A549 (cell line): Measurements from ENCODE around the gene KCNA1. TPM values are rescaled to one million over a fixed set of nuclear protein-coding genes. Genes with fewer than 3 reads are reported as not detected.

Experiments used
- ATAC-seq, 2 experiments: fragments of 200-7000 bp in 1 of 2; fragments of >200 bp in 1 of 2; cut with Nextera tagmentation in 1 of 2; cut with Tn5 transposase in 1 of 2; 3 replicates each; pipeline versions ENCODE4 v1.8.0 to v1.9.1; 2018 to 2020; ENCODE audit warnings: mild to moderate bottlenecking in 1 of 2, moderate library complexity in 1 of 2
- CTCF ChIA-PET: fragments of 300-600 bp; sonication (Branson Sonifier 250); formaldehyde crosslinking; extraction: SDS; loops from one replicate; lab custom pipeline; 2021; ENCODE audit warnings: antibody characterized with exemption, inconsistent platforms; lab: Yijun Ruan, JAX
- POLR2A ChIA-PET: fragments of 350-600 bp; formaldehyde crosslinking; extraction: SDS; loops from one replicate; lab custom pipeline; 2021; ENCODE audit warnings: antibody characterized with exemption, inconsistent platforms; lab: Yijun Ruan, JAX
- DNase-seq, 2 experiments: peaks; one replicate each; pipeline versions ENCODE4 v3.0.0 to v3.0.0-alpha.2; 2011 to 2016; ENCODE audit warnings: low read depth in 1 of 2, low spot score in 1 of 2
- FAIRE-seq: peaks from 2 replicates; lab custom pipeline; 2011; peaks lifted over from hg19 to GRCh38; lab: Jason Lieb, UNC
- H3K27ac ChIP-seq, 2 experiments: fragments of >200 bp; sonication (Bioruptor Twin); formaldehyde crosslinking; 3 replicates each; pipeline ENCODE4 v1.5.1; 2016 to 2017
- H3K4me1 ChIP-seq: fragments of >200 bp; sonication (Bioruptor Twin); formaldehyde crosslinking; 3 replicates; pipeline ENCODE4 v1.6.1; 2016
- H3K4me2 ChIP-seq: fragments of >200 bp; sonication (Bioruptor Twin); formaldehyde crosslinking; 3 replicates; pipeline ENCODE4 v1.6.1; 2016
- H3K4me3 ChIP-seq: fragments of >200 bp; sonication (Bioruptor Twin); formaldehyde crosslinking; 3 replicates; pipeline ENCODE4 v1.5.1; 2016
- H3K9me3 ChIP-seq: fragments of >200 bp; sonication (Bioruptor Twin); formaldehyde crosslinking; 3 replicates; pipeline ENCODE4 v1.6.1; 2016
- ATOH8 ChIP-seq: fragments of 250-450 bp; sonication (Bioruptor Pico); IDR thresholded peaks from 2 replicates; pipeline ENCODE4 v1.5.0; 2020; ENCODE audit warnings: low read depth, mild to moderate bottlenecking, moderate library complexity
- BCL3 ChIP-seq: fragments of >200 bp; sonication (Bioruptor Twin); formaldehyde crosslinking; IDR thresholded peaks from 3 replicates; pipeline ENCODE4 v1.6.1; 2016
- BHLHE40 ChIP-seq: IDR thresholded peaks from 2 replicates; pipeline ENCODE4 v1.6.1; 2012; ENCODE audit warnings: low read depth, low read length, inconsistent platforms
- CBX2 ChIP-seq: fragments of 200-600 bp; sonication (generic); IDR thresholded peaks from 2 replicates; pipeline ENCODE4 v1.6.1; 2016; ENCODE audit warnings: low read depth, mild to moderate bottlenecking, borderline replicate concordance
- CBX8 ChIP-seq: fragments of 200-600 bp; sonication (generic); IDR thresholded peaks from 2 replicates; pipeline ENCODE4 v1.6.1; 2016
- CHD2 ChIP-seq: fragments of 150-350 bp; IDR thresholded peaks from 2 replicates; pipeline ENCODE4 v1.6.1; 2014; ENCODE audit warnings: low read length; ENCODE audit not compliant: partially characterized antibody
- CHD4 ChIP-seq: fragments of 200-600 bp; sonication (generic); IDR thresholded peaks from 2 replicates; pipeline ENCODE4 v1.6.1; 2016; ENCODE audit warnings: antibody characterized with exemption, mild to moderate bottlenecking, borderline replicate concordance
- E2F6 ChIP-seq: IDR thresholded peaks from 2 replicates; pipeline ENCODE4 v1.6.1; 2012; ENCODE audit warnings: low read depth, borderline replicate concordance
- ELK1 ChIP-seq: fragments of 150-350 bp; IDR thresholded peaks from 2 replicates; pipeline ENCODE4 v1.6.1; 2014; ENCODE audit warnings: low read depth, mild to moderate bottlenecking, low read length
- ESRRA ChIP-seq: fragments of 150-350 bp; IDR thresholded peaks from 2 replicates; pipeline ENCODE4 v1.6.1; 2014; ENCODE audit warnings: mild to moderate bottlenecking, low read length, borderline replicate concordance
- HDAC2 ChIP-seq: fragments of 200-600 bp; sonication (generic); IDR thresholded peaks from 2 replicates; pipeline ENCODE4 v1.6.1; 2016
- HEYL ChIP-seq: fragments of 250-450 bp; sonication (Bioruptor Pico); IDR thresholded peaks from 2 replicates; pipeline ENCODE4 v1.8.0; 2021; ENCODE audit warnings: mild to moderate bottlenecking, moderate library complexity
- HOXA7 ChIP-seq: fragments of 250-450 bp; sonication (Bioruptor Pico); IDR thresholded peaks from 2 replicates; pipeline ENCODE4 v1.5.0; 2020; ENCODE audit warnings: mild to moderate bottlenecking, moderate library complexity
- HOXB13 ChIP-seq: fragments of 250-450 bp; sonication (Bioruptor Pico); IDR thresholded peaks from 2 replicates; pipeline ENCODE4 v1.5.0; 2020; ENCODE audit warnings: low read depth, mild to moderate bottlenecking, moderate library complexity
- JUN ChIP-seq, 2 experiments: fragments of >200 bp; sonication (Bioruptor Twin); formaldehyde crosslinking; IDR thresholded peaks; 2 replicates in 1 of 2; 3 replicates in 1 of 2; pipeline ENCODE4 v1.6.1; 2016 to 2017
- MAFK ChIP-seq: fragments of 450-650 bp; IDR thresholded peaks from 2 replicates; pipeline ENCODE4 v1.6.1; 2014; ENCODE audit not compliant: partially characterized antibody
- MYC ChIP-seq: IDR thresholded peaks from 2 replicates; pipeline ENCODE4 v1.6.1; 2012; ENCODE audit warnings: mild to moderate bottlenecking, inconsistent platforms, low read length, improper control_type of control experiment, borderline replicate concordance
- NFE2L2 ChIP-seq: fragments of 150-350 bp; conservative IDR thresholded peaks from 2 replicates; pipeline ENCODE4 v1.6.1; 2014; ENCODE audit warnings: low read length
- NR3C1 ChIP-seq: fragments of >200 bp; sonication (Bioruptor Twin); formaldehyde crosslinking; IDR thresholded peaks from 3 replicates; pipeline ENCODE4 v1.6.1; 2017
- PHF8 ChIP-seq: fragments of 200-600 bp; sonication (generic); IDR thresholded peaks from 2 replicates; pipeline ENCODE4 v1.6.1; 2016; ENCODE audit warnings: low read depth, mild to moderate bottlenecking, antibody characterized with exemption, moderate library complexity, borderline replicate concordance
- POLR2AphosphoS2 ChIP-seq: conservative IDR thresholded peaks from 2 replicates; pipeline ENCODE4 v1.6.1; 2012; ENCODE audit warnings: low read length, improper control_type of control experiment, inconsistent platforms
- REST ChIP-seq: fragments of 200-600 bp; sonication (generic); IDR thresholded peaks from 2 replicates; pipeline ENCODE4 v1.6.1; 2016; ENCODE audit warnings: antibody characterized with exemption, mild to moderate bottlenecking, moderate library complexity
- RNF2 ChIP-seq: fragments of 200-600 bp; sonication (generic); IDR thresholded peaks from 2 replicates; pipeline ENCODE4 v1.6.1; 2016; ENCODE audit warnings: low read depth, mild to moderate bottlenecking, antibody characterized with exemption, moderate library complexity, borderline replicate concordance
- SREBF2 ChIP-seq: fragments of 450-650 bp; IDR thresholded peaks from 2 replicates; pipeline ENCODE4 v1.6.1; 2014; ENCODE audit warnings: mild to moderate bottlenecking, moderate library complexity
- ZFP36 ChIP-seq: fragments of 450-650 bp; IDR thresholded peaks from 2 replicates; pipeline ENCODE4 v1.6.1; 2014; ENCODE audit warnings: borderline replicate concordance; ENCODE audit not compliant: partially characterized antibody
- WGBS: methylation state at CpG from one replicate; pipeline ENCODE4 v1.1.6; 2017; ENCODE audit errors: missing lambda C conversion rate; 5-methylcytosine and 5-hydroxymethylcytosine counted together
- polyA plus RNA-seq, 4 experiments: library from polyadenylated mRNA; depleted of rRNA in 3 of 4; stranded (reverse); fragments of >200 nt; fragmentation: RNase III in 1 of 4; extraction: RNeasy Plus Mini Kit Qiagen cat#74134 plus additional on column Dnase treatment in 1 of 4; gene quantifications; 2 replicates in 3 of 4; 3 replicates in 1 of 4; pipeline ENCODE4 v1.2.3, GENCODE V29; 2011 to 2017

The KCNA1 gene
- polyA plus RNA-seq, 2 of the 4 experiments (the other 2 are of a cell fraction) = not detected

- no peak for TF ChIP-seq PHF8
- no peak for TF ChIP-seq SREBF2
- TF ChIP-seq CHD2 = no peak
- TF ChIP-seq REST = no peak
- no peak for TF ChIP-seq NR3C1
- TF ChIP-seq ELK1 = no peak
- no peak for TF ChIP-seq HEYL
- H3K27ac ChIP-seq = no peak overlapping the region
- no peak for FAIRE-seq
- H3K4me1 ChIP-seq = no peaks in the 10 kb centered on the region
- ChIA-PET POLR2A (no interaction called here), CTCF (interaction anchor here (1.6 to 7.1 kb wide), 2 partner anchors 11 to 18 kb away, joined by 4 to 80 read pairs; no protein-coding TSS in a partner anchor)
- no peak for ATAC-seq
- WGBS = 29% methylated on average over 5 of the region's 5 CpGs
- H3K4me3 ChIP-seq = no peak overlapping the region
- DNase-seq = no peak
- H3K4me2 ChIP-seq = no peak overlapping the region
- no peaks in the 10 kb centered on the region for H3K9me3 ChIP-seq
Measured at GRCh38 chr12:4867384-4867783, 42.3 kb upstream of the KCNA1 start.

- no peak for DNase-seq
- ATAC-seq = no peak
- WGBS = 15% methylated on average over 3 of the region's 3 CpGs
- TF ChIP-seq HDAC2 (no peak), ATOH8 (CRISPR knock-in tag) (no peak), HOXB13 (CRISPR knock-in tag) (no peak), POLR2AphosphoS2 (no peak), ZFP36 (no peak), BHLHE40 (no peak), BCL3 (no peak), MYC (no peak), JUN (IDR thresholded peaks at IDR 0.05) (no peak)
- Histone ChIP-seq H3K9me3 (no peaks in the 10 kb centered on the region), H3K4me2 (no peak overlapping the region), H3K4me1 (no peaks in the 10 kb centered on the region), H3K4me3 (no peak overlapping the region), H3K27ac (no peak overlapping the region)
- ChIA-PET CTCF (interaction anchor here (0.6 to 7.1 kb wide), 2 partner anchors 14 to 907 kb away, joined by 3 to 80 read pairs; no protein-coding TSS in a partner anchor), POLR2A (no interaction called here)
- FAIRE-seq = no peak
Measured at GRCh38 chr12:4870423-4870822, 39.3 kb upstream of the KCNA1 start.

- POLR2A ChIA-PET = no interaction called here
- no peak for FAIRE-seq
- Histone ChIP-seq H3K27ac (no peak overlapping the region), H3K9me3 (no peaks in the 10 kb centered on the region), H3K4me1 (no peaks in the 10 kb centered on the region), H3K4me2 (no peak overlapping the region), H3K4me3 (no peak overlapping the region)
- CTCF ChIA-PET = interaction anchor here (7.1 kb wide), 1 partner anchor 15 kb away, joined by 80 read pairs; no protein-coding TSS in a partner anchor
- WGBS = 29% methylated on average over 9 of the region's 9 CpGs
- no peak for ATAC-seq
- DNase-seq = no peak
- TF ChIP-seq HEYL = no peak
- no peak for TF ChIP-seq MAFK
- TF ChIP-seq SREBF2 = no peak
- TF ChIP-seq CHD4 = no peak
- no peak for TF ChIP-seq E2F6
- no peak for TF ChIP-seq CBX8
- TF ChIP-seq BCL3 = no peak
- no peak for TF ChIP-seq CBX2
- TF ChIP-seq ESRRA = no peak
- TF ChIP-seq RNF2 = no peak
- TF ChIP-seq NFE2L2 = no peak
- TF ChIP-seq HOXA7 (CRISPR knock-in tag) = no peak
- no peak for TF ChIP-seq ZFP36
- no peak for TF ChIP-seq HDAC2
- TF ChIP-seq BHLHE40 = no peak
Measured at GRCh38 chr12:4871514-4871913, 38.2 kb upstream of the KCNA1 start.
